Panc1 (cell line): ENCODE results near the gene GRIFIN.

ENCODE experiments used
- SIN3A ChIP-seq: IDR thresholded peaks from 2 replicates; pipeline ENCODE4 v1.6.1; 2012; ENCODE audit warnings: low read depth, mild to moderate bottlenecking, low read length, moderate library complexity, borderline replicate concordance; ENCODE audit not compliant: insufficient read depth
- TF ChIP-seq, protein P1 (sequence below): fragments of 450-650 bp; IDR thresholded peaks from 2 replicates; pipeline ENCODE4 v1.5.1; 2017; ENCODE audit warnings: mild to moderate bottlenecking

DNA sequence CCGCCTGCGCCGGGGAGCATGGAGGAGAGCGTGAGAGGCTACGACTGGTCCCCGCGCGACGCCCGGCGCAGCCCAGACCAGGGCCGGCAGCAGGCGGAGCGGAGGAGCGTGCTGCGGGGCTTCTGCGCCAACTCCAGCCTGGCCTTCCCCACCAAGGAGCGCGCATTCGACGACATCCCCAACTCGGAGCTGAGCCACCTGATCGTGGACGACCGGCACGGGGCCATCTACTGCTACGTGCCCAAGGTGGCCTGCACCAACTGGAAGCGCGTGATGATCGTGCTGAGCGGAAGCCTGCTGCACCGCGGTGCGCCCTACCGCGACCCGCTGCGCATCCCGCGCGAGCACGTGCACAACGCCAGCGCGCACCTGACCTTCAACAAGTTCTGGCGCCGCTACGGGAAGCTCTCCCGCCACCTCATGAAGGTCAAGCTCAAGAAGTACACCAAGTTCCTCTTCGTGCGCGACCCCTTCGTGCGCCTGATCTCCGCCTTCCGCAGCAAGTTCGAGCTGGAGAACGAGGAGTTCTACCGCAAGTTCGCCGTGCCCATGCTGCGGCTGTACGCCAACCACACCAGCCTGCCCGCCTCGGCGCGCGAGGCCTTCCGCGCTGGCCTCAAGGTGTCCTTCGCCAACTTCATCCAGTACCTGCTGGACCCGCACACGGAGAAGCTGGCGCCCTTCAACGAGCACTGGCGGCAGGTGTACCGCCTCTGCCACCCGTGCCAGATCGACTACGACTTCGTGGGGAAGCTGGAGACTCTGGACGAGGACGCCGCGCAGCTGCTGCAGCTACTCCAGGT is 43.1 kb downstream of the GRIFIN start:
- TF ChIP-seq, protein P1, sequence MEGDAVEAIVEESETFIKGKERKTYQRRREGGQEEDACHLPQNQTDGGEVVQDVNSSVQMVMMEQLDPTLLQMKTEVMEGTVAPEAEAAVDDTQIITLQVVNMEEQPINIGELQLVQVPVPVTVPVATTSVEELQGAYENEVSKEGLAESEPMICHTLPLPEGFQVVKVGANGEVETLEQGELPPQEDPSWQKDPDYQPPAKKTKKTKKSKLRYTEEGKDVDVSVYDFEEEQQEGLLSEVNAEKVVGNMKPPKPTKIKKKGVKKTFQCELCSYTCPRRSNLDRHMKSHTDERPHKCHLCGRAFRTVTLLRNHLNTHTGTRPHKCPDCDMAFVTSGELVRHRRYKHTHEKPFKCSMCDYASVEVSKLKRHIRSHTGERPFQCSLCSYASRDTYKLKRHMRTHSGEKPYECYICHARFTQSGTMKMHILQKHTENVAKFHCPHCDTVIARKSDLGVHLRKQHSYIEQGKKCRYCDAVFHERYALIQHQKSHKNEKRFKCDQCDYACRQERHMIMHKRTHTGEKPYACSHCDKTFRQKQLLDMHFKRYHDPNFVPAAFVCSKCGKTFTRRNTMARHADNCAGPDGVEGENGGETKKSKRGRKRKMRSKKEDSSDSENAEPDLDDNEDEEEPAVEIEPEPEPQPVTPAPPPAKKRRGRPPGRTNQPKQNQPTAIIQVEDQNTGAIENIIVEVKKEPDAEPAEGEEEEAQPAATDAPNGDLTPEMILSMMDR, result no peak
- TF ChIP-seq SIN3A, result no peak
